ENCODE measurements around the gene RLBP1.

The RLBP1 gene

GRCh38 chr15:89205991-89206585 is 15.3 kb downstream of the RLBP1 start:
- Histone ChIP-seq H3K9me3 (ENCODE audit: control insufficient read depth, low read length) (no peaks in the 10 kb centered on the region), H3K4me3 (ENCODE audit: extremely low read depth, insufficient read depth, low read length, poor library complexity, severe bottlenecking) (no peak overlapping the region), H3K27ac (ENCODE audit: low read depth, low read length, severe bottlenecking) (no peak overlapping the region), H3K4me1 (ENCODE audit: control insufficient read depth, insufficient read depth, low read length, poor library complexity, severe bottlenecking) (no peaks in the 10 kb centered on the region), H3K36me3 (ENCODE audit: control insufficient read depth, insufficient read depth, low read length) (peaks cover 4% of the 10 kb centered on the region)
- 84 to 89% methylated on average over 13 to 14 of the region's 14 CpGs for WGBS, 2 experiments (ENCODE audit: insufficient coverage in 2 of 2)

DNA sequence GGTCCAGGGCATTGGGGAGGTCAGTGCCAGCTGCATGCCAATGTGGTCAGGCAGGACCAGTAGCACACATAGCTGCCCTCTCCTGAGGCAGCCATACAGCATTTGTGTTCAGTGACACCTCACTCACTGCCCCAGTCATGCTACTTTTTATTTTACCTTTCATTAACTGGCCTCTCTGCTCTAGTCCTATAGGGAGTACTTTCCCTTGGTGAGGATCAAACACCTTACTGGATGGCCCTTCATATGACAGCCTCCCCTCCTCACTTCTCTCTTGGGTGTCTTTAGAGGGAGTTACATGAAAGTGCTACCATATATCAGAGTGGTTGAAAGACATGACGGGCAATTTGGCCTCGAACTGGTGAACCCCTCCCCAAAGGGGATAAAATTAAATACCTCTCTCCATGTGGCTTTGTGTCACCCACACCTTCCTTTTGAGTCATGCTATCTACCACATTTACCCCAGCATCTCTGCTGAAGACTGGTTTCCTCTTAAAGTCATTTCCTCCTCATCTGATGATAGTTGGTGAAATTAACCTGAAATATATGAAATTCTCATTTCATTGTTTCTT is 17.6 kb downstream of the RLBP1 start:
- H3K4me3 ChIP-seq (ENCODE audit: extremely low read depth, insufficient read depth, low read length, poor library complexity, severe bottlenecking): no peak overlapping the region
- peaks cover 4% of the 10 kb centered on the region for H3K36me3 ChIP-seq (ENCODE audit: control insufficient read depth, insufficient read depth, low read length)
- no peaks in the 10 kb centered on the region for H3K9me3 ChIP-seq (ENCODE audit: control insufficient read depth, low read length)
- no peak overlapping the region for H3K27ac ChIP-seq (ENCODE audit: low read depth, low read length, severe bottlenecking)
- WGBS, 2 experiments (ENCODE audit: insufficient coverage in 2 of 2): 79 to 87% methylated on average over 2 of the region's 2 CpGs
- peaks cover 9% of the 10 kb centered on the region for H3K4me1 ChIP-seq (ENCODE audit: control insufficient read depth, insufficient read depth, low read length, poor library complexity, severe bottlenecking)

DNA sequence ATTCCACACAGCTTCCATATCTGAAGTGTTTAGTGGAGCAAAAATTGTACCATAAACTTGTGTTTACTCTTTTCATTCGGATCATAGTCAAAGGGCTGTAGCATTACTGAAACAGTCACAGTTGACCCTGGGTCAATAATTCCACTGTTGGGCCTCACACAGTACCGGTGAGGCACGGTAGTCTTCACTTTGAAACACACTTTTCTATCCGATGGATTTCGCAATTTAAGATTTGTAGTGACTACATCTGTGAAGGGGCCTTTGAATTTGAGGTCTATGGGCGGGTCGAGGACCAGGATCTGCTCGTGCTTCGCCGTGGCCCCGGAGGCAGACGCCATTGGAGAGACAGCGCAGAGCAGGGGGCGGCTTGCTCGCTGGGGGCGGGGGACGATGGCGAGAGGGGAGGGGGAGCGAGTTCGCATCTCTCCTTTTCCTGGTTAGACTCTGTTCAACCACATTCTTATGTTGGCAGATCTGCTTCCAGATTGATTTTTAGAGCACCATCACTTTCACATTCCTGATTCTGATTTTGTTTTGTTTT is 19.8 kb downstream of the RLBP1 start:
- Histone ChIP-seq H3K27ac (ENCODE audit: low read depth, low read length, severe bottlenecking) (no peak overlapping the region), H3K4me3 (ENCODE audit: extremely low read depth, insufficient read depth, low read length, poor library complexity, severe bottlenecking) (no peak overlapping the region), H3K36me3 (ENCODE audit: control insufficient read depth, insufficient read depth, low read length) (peaks cover 4% of the 10 kb centered on the region), H3K4me1 (ENCODE audit: control insufficient read depth, insufficient read depth, low read length, poor library complexity, severe bottlenecking) (peaks cover 29% of the 10 kb centered on the region), H3K9me3 (ENCODE audit: control insufficient read depth, low read length) (no peaks in the 10 kb centered on the region)
- 89 to 91% methylated on average over 15 of the region's 20 CpGs for WGBS, 2 experiments (ENCODE audit: insufficient coverage in 2 of 2)

DNA sequence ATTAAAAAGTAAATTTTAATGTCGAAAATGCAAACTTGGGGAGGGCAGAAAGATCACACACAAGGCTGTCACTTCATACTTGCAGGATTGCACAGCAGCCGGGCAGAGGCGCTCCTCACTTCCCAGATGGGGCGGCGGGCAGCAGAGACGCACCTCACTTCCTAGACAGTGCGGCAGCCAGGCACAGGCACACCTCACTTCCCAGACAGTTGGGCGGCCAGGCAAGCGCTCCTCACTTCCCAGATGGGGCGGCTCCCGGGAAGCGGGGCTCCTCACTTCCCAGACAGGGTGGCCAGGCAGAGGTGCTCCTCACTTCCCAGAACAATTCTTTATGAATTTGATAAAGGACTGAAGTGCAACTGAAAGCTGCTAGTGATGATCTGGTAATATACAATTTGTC is 21.2 kb downstream of the RLBP1 start:
- Histone ChIP-seq H3K27ac (ENCODE audit: low read depth, low read length, severe bottlenecking) (no peak overlapping the region), H3K4me1 (ENCODE audit: control insufficient read depth, insufficient read depth, low read length, poor library complexity, severe bottlenecking) (peaks cover 29% of the 10 kb centered on the region), H3K36me3 (ENCODE audit: control insufficient read depth, insufficient read depth, low read length) (peaks cover 10% of the 10 kb centered on the region), H3K9me3 (ENCODE audit: control insufficient read depth, low read length) (no peaks in the 10 kb centered on the region), H3K4me3 (ENCODE audit: extremely low read depth, insufficient read depth, low read length, poor library complexity, severe bottlenecking) (no peak overlapping the region)
- 96 to 97% methylated on average over 8 to 9 of the region's 12 CpGs for WGBS, 2 experiments (ENCODE audit: insufficient coverage in 2 of 2)

DNA sequence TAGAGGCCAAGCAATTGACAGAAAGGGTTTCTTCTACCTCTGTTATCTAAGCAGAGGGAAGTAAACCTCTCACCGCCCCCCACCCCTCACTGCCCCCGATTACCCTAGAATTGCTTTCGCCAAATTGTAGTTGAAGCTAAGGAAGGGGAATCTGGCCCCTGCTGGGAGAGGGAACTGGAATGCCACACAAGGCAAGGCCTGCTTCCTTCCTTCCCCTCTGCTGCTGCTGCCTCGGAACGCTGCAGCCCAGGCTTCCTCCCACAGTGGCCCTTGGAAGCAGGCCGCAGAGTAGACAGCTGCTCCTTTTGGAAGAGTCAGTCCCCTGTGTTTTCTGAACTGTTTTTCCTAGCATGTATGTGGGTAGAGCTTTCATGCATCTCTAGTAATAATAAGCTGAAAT is 21.6 kb downstream of the RLBP1 start:
- no peak overlapping the region for H3K4me3 ChIP-seq (ENCODE audit: extremely low read depth, insufficient read depth, low read length, poor library complexity, severe bottlenecking)
- H3K9me3 ChIP-seq (ENCODE audit: control insufficient read depth, low read length): no peaks in the 10 kb centered on the region
- 20 to 58% methylated on average over 1 to 2 of the region's 6 CpGs for WGBS, 2 experiments (ENCODE audit: insufficient coverage in 2 of 2)
- peaks cover 14% of the 10 kb centered on the region for H3K36me3 ChIP-seq (ENCODE audit: control insufficient read depth, insufficient read depth, low read length)
- H3K4me1 ChIP-seq (ENCODE audit: control insufficient read depth, insufficient read depth, low read length, poor library complexity, severe bottlenecking): peaks cover 29% of the 10 kb centered on the region
- H3K27ac ChIP-seq (ENCODE audit: low read depth, low read length, severe bottlenecking): peak overlapping the region; percentile 88

DNA sequence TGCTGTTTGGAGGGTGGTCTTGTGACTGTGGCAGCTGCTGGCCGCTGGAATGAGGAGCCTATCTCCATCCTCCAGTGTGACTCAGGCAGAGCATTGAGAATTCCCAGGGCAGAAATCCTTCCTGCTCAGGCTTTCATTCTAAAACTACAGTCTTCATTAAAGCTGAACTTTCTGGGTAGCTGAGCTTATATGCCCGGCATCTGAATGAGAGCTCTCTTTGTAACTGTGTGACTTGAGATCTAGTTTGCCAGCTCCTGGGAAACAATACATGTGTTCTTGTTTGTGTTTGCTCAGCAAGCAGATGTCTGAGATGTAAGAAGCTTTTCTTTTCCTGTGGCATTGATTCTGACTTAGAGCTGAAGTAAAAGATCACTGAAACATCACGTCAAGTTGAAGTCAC is 22.4 kb downstream of the RLBP1 start:
- WGBS, 2 experiments (ENCODE audit: insufficient coverage in 2 of 2): 71 to 83% methylated on average over 2 of the region's 3 CpGs
- peak overlapping the region; percentile 88 for H3K27ac ChIP-seq (ENCODE audit: low read depth, low read length, severe bottlenecking)
- H3K4me3 ChIP-seq (ENCODE audit: extremely low read depth, insufficient read depth, low read length, poor library complexity, severe bottlenecking): no peak overlapping the region
- H3K9me3 ChIP-seq (ENCODE audit: control insufficient read depth, low read length): no peaks in the 10 kb centered on the region
- peaks cover 29% of the 10 kb centered on the region for H3K4me1 ChIP-seq (ENCODE audit: control insufficient read depth, insufficient read depth, low read length, poor library complexity, severe bottlenecking)
- H3K36me3 ChIP-seq (ENCODE audit: control insufficient read depth, insufficient read depth, low read length): peaks cover 23% of the 10 kb centered on the region

GRCh38 chr15:89198196-89198595 is 23.2 kb downstream of the RLBP1 start:
- peaks cover 29% of the 10 kb centered on the region for H3K4me1 ChIP-seq (ENCODE audit: control insufficient read depth, insufficient read depth, low read length, poor library complexity, severe bottlenecking)

GRCh38 chr15:89197503-89197971 is 23.8 kb downstream of the RLBP1 start:
- Histone ChIP-seq H3K27ac (ENCODE audit: low read depth, low read length, severe bottlenecking) (peak overlapping the region; percentile 88), H3K9me3 (ENCODE audit: control insufficient read depth, low read length) (no peaks in the 10 kb centered on the region), H3K36me3 (ENCODE audit: control insufficient read depth, insufficient read depth, low read length) (peaks cover 34% of the 10 kb centered on the region), H3K4me1 (ENCODE audit: control insufficient read depth, insufficient read depth, low read length, poor library complexity, severe bottlenecking) (peaks cover 29% of the 10 kb centered on the region), H3K4me3 (ENCODE audit: extremely low read depth, insufficient read depth, low read length, poor library complexity, severe bottlenecking) (no peak overlapping the region)
- WGBS, 2 experiments (ENCODE audit: insufficient coverage in 2 of 2): 0 to 13% methylated on average over 2 to 3 of the region's 4 CpGs

More at GRCh38 chr15:89198196-89198595, 23.2 kb downstream of the RLBP1 start:
- no peaks in the 10 kb centered on the region for H3K9me3 ChIP-seq (ENCODE audit: control insufficient read depth, low read length)
- H3K36me3 ChIP-seq (ENCODE audit: control insufficient read depth, insufficient read depth, low read length): peaks cover 29% of the 10 kb centered on the region
- H3K4me3 ChIP-seq (ENCODE audit: extremely low read depth, insufficient read depth, low read length, poor library complexity, severe bottlenecking): no peak overlapping the region
- 93 to 100% methylated on average over 1 to 2 of the region's 2 CpGs for WGBS, 2 experiments (ENCODE audit: insufficient coverage in 2 of 2)
- H3K27ac ChIP-seq (ENCODE audit: low read depth, low read length, severe bottlenecking): peak overlapping the region; percentile 88

GRCh38 chr15:89196994-89197393 is 24.4 kb downstream of the RLBP1 start:
- H3K9me3 ChIP-seq (ENCODE audit: control insufficient read depth, low read length): no peaks in the 10 kb centered on the region
- peaks cover 29% of the 10 kb centered on the region for H3K4me1 ChIP-seq (ENCODE audit: control insufficient read depth, insufficient read depth, low read length, poor library complexity, severe bottlenecking)
- 91 to 96% methylated on average over 7 of the region's 7 CpGs for WGBS, 2 experiments (ENCODE audit: insufficient coverage in 2 of 2)
- peak overlapping the region; percentile 88 for H3K27ac ChIP-seq (ENCODE audit: low read depth, low read length, severe bottlenecking)
- peaks cover 39% of the 10 kb centered on the region for H3K36me3 ChIP-seq (ENCODE audit: control insufficient read depth, insufficient read depth, low read length)
- no peak overlapping the region for H3K4me3 ChIP-seq (ENCODE audit: extremely low read depth, insufficient read depth, low read length, poor library complexity, severe bottlenecking)

- peaks cover 29% of the 10 kb centered on the region for H3K4me1 ChIP-seq (ENCODE audit: control insufficient read depth, insufficient read depth, low read length, poor library complexity, severe bottlenecking)
- peaks cover 38% of the 10 kb centered on the region for H3K36me3 ChIP-seq (ENCODE audit: control insufficient read depth, insufficient read depth, low read length)
- no peak overlapping the region for H3K27ac ChIP-seq (ENCODE audit: low read depth, low read length, severe bottlenecking)
- H3K4me3 ChIP-seq (ENCODE audit: extremely low read depth, insufficient read depth, low read length, poor library complexity, severe bottlenecking): no peak overlapping the region
- 92 to 100% methylated on average over 5 of the region's 6 CpGs for WGBS, 2 experiments (ENCODE audit: insufficient coverage in 2 of 2)
- H3K9me3 ChIP-seq (ENCODE audit: control insufficient read depth, low read length): no peaks in the 10 kb centered on the region
Measured at GRCh38 chr15:89196241-89196640, 25.1 kb downstream of the RLBP1 start.

DNA sequence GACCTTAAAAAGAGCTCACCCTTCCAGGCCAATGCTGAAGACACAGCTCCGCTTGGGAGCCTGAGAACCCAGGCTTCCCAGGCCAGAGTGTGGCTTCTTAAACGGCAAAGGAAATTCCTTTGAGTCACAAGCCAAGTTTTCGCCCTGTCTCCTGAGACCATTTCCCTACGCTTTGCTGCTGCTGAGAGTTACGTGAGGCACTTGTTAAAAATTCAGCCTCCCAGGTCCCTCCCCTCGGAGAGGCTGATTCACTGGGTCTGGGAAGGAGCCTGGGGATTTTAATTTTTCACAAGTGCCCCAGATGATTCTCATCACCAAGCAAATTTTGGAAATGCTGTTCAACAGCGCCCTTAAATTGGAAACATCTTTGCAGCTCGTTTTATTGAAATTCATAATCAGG is 25.5 kb downstream of the RLBP1 start:
- Histone ChIP-seq H3K27ac (ENCODE audit: low read depth, low read length, severe bottlenecking) (no peak overlapping the region), H3K4me3 (ENCODE audit: extremely low read depth, insufficient read depth, low read length, poor library complexity, severe bottlenecking) (no peak overlapping the region), H3K4me1 (ENCODE audit: control insufficient read depth, insufficient read depth, low read length, poor library complexity, severe bottlenecking) (peaks cover 29% of the 10 kb centered on the region), H3K9me3 (ENCODE audit: control insufficient read depth, low read length) (no peaks in the 10 kb centered on the region), H3K36me3 (ENCODE audit: control insufficient read depth, insufficient read depth, low read length) (peaks cover 41% of the 10 kb centered on the region)
- WGBS, 2 experiments (ENCODE audit: insufficient coverage in 2 of 2): 85 to 87% methylated on average over 7 to 8 of the region's 8 CpGs
